Measurements from ENCODE around the gene CCNYL1. TPM values are rescaled to one million over a fixed set of nuclear protein-coding genes. Genes with fewer than 3 reads are reported as not detected.
"Not testable (repeated sequence)": the region's sequence is repeated elsewhere in the genome, so short reads cannot be mapped to it uniquely, and the experiment has no call there.

Gene CCNYL1
- total RNA-seq, 2 donors from 2014 or later, result 19.9 to 33.1 TPM

DNA sequence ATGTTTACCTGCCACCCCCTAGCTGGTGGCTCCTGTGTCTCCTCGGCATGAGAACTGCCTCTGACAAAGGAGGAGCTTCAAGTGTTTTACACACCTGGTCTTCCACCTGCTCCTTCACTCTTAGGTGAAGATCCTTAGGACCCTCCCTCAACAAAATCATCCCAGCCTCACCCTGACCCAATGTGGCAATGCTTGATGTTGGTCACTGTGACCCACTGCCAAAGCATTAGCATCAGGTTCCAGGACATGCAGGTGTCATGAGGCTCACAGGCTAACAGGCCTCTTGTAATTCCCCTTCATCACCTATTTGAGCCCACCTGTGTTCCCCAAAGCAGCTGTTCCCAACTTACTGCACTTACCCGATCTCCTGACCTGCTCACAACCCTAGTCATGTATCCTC, 48.5 kb downstream of the CCNYL1 start:
- H3K36me3 ChIP-seq, result no peaks in the 10 kb centered on the region
- intact Hi-C loops (cut with DNase I), result loop anchor here (5.0 kb wide), 1 partner anchor 217 kb away; no protein-coding TSS in a partner anchor
- no peak overlapping the region for H3K4me3 ChIP-seq
- no peak overlapping the region for H3K27ac ChIP-seq
- no peak for DNase-seq
- H3K9me3 ChIP-seq, result no peaks in the 10 kb centered on the region
- no peak overlapping the region for H3K9ac ChIP-seq (ENCODE audit: low read depth in 2 of 2, low read length in 2 of 2)
- no peak for TF ChIP-seq CTCF (IDR thresholded peaks at IDR 0.05)
- peaks cover 9% of the 10 kb centered on the region for H3K4me1 ChIP-seq
- no peaks in the 10 kb centered on the region for H3K27me3 ChIP-seq

DNA sequence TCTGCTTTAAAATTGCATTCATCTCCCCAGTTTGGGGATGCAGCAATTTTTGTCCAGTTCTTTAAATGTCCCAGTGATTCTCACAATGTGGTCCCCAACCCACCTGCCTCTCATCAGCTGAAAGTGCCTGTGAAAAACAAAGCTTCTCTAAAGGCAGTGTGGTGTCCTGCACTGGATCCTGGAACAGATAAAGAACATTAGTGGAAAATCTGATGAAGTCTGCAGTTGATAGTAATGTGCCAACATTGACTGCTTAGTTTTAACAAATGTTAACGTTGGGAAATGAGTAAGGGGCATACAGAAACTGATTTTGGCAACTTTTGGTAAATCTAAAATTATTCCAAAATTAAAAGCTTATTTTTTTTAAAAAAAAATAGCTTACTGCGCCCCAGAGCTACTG, 49.0 kb downstream of the CCNYL1 start:
- Histone ChIP-seq H3K9ac (ENCODE audit: low read depth in 2 of 2, low read length in 2 of 2) (peak overlapping the region in 1 of 2 donors; percentile 19), H3K27me3 (no peaks in the 10 kb centered on the region), H3K36me3 (no peaks in the 10 kb centered on the region), H3K4me3 (no peak overlapping the region), H3K9me3 (no peaks in the 10 kb centered on the region), H3K4me1 (peaks cover 9% of the 10 kb centered on the region), H3K27ac (no peak overlapping the region)
- intact Hi-C loops (cut with DNase I), result loop anchor here (5.0 kb wide), 1 partner anchor 217 kb away; no protein-coding TSS in a partner anchor
- DNase-seq, result no peak
- TF ChIP-seq CTCF (IDR thresholded peaks at IDR 0.05), result no peak

- intact Hi-C loops (cut with DNase I), result loop anchor here (5.0 kb wide), 1 partner anchor 216 kb away; no protein-coding TSS in a partner anchor
- not testable (repeated sequence) for DNase-seq, H3K4me3 ChIP-seq, H3K27ac ChIP-seq, H3K9me3 ChIP-seq, H3K36me3 ChIP-seq, H3K4me1 ChIP-seq, H3K27me3 ChIP-seq
- H3K9ac ChIP-seq (ENCODE audit: low read depth in 2 of 2, low read length in 2 of 2), result peak overlapping the region in 1 of 2 donors; percentile 22
Measured at GRCh38 chr2:207761426-207761825, 50.0 kb downstream of the CCNYL1 start.

DNA sequence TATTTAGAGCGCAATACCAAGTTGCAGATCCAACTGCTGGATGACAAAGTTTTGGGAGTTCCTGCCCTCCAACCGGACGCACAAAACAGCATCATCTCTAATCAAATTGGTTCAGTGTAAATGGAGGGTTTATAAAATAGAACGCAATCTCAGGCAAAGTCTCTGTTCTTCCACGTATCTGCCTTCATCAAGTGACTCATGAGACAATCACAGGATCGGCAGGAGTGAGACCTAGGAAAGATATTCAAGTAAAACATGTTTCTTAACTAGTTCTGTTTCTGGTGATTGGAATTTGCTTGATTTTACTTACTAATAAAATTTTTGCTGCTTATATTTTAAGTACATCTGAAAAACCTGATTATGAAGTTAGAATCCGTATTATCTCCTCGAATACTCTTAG, 50.7 kb downstream of the CCNYL1 start:
- no peak overlapping the region for H3K27ac ChIP-seq

DNA sequence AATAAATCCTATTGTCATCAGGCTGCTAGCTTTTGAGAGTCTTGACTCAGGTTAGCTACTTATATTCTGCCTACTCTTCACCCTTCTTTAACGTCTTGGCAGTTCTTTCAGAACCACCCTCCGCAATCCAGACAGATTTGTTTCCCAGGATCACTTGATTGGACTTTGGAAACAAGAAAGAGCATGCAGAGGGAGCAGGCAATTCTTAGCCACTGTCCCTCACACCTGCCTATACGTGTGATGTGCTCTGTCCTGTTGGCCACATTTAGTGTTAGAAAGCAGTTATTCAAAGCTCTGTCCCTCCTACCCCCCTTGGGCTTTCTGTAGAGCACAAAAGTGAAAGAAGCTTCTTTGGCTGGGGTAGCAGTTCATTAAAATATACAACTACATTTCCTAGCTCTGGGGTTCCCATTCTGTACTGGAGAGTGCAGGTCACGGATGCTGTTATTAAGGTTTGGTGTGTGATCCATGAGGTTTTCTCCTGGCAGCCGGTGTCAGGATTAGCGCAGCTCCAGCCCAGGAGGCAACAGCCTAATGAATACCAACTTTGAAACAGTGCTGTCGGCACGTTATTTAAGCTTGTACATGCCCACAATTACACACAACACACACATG, 52.0 kb downstream of the CCNYL1 start:
- intact Hi-C loops (cut with DNase I), result loop anchor here (5.0 kb wide), 1 partner anchor 214 kb away; no protein-coding TSS in a partner anchor
- peaks cover 9% of the 10 kb centered on the region for H3K4me1 ChIP-seq
- TF ChIP-seq CTCF (IDR thresholded peaks at IDR 0.05), result no peak
- no peak overlapping the region for H3K4me3 ChIP-seq
- no peaks in the 10 kb centered on the region for H3K27me3 ChIP-seq
- no peak overlapping the region for H3K27ac ChIP-seq
- no peak for DNase-seq
- no peaks in the 10 kb centered on the region for H3K36me3 ChIP-seq
- H3K9ac ChIP-seq (ENCODE audit: low read depth in 2 of 2, low read length in 2 of 2), result peak overlapping the region in 1 of 2 donors; percentile 55
- no peaks in the 10 kb centered on the region for H3K9me3 ChIP-seq

More for the DNA sequence above, 50.7 kb downstream of the CCNYL1 start:
- no peaks in the 10 kb centered on the region for H3K36me3 ChIP-seq
- H3K9me3 ChIP-seq, result no peaks in the 10 kb centered on the region
- no peaks in the 10 kb centered on the region for H3K27me3 ChIP-seq
- H3K4me1 ChIP-seq, result peaks cover 9% of the 10 kb centered on the region
- TF ChIP-seq CTCF (IDR thresholded peaks at IDR 0.05), result no peak
- peak overlapping the region in 1 of 2 donors; percentile 22 for H3K9ac ChIP-seq (ENCODE audit: low read depth in 2 of 2, low read length in 2 of 2)
- intact Hi-C loops (cut with DNase I), result loop anchor here (5.0 kb wide), 1 partner anchor 215 kb away; no protein-coding TSS in a partner anchor
- DNase-seq, result no peak
- no peak overlapping the region for H3K4me3 ChIP-seq

DNA sequence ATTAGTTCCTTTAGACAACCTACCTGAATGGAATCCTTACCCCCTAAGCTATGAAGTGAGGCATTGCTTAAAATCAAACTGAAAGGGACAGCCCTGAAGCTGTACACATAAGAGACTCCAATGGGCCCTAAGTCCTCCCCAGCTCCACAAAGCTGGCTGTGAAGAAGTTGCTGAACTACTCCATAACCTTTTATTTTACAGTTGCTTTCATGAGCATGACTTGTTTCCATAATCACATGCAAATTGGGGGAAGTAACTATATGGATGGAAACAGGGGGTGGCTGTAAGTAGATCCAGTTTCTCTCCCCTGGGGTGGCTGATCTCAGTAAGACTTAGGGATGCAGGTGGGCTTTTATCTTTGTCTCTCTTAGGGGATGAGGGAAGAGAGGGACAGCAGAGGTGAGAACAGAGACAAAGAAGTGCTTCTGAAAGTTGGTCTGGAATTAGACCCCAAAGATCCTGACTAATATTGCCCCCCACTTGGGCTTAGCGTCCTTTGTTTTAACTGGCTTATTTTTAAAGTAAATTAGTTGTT, 52.7 kb downstream of the CCNYL1 start:
- H3K27me3 ChIP-seq, result no peaks in the 10 kb centered on the region
- intact Hi-C loops (cut with DNase I), result loop anchor here (5.0 kb wide), 1 partner anchor 213 kb away; no protein-coding TSS in a partner anchor
- no peak overlapping the region for H3K4me3 ChIP-seq
- H3K4me1 ChIP-seq, result peaks cover 9% of the 10 kb centered on the region
- no peak for DNase-seq
- H3K36me3 ChIP-seq, result no peaks in the 10 kb centered on the region
- no peaks in the 10 kb centered on the region for H3K9me3 ChIP-seq
- TF ChIP-seq CTCF (IDR thresholded peaks at IDR 0.05), result no peak
- peak overlapping the region in 1 of 2 donors; percentile 55 for H3K9ac ChIP-seq (ENCODE audit: low read depth in 2 of 2, low read length in 2 of 2)
- no peak overlapping the region for H3K27ac ChIP-seq
